ENCODE measurements around the gene FAM120A.
A peak's percentile ranks its signal among the peaks of the same experiment; 100 is the strongest.

The FAM120A gene

GRCh38 chr9:93562157-93562556 is 110.7 kb downstream of the FAM120A start:
- H3K4me3 ChIP-seq (ENCODE audit: low read depth in 1 of 2, low read length in 2 of 2) = no peak overlapping the region
- no peak overlapping the region for H3K27ac ChIP-seq (ENCODE audit: low read depth, low read length)
- no peaks in the 10 kb centered on the region for H3K9me3 ChIP-seq (ENCODE audit: control insufficient read depth in 1 of 2, low read length in 2 of 2)
- peaks cover 2 to 5% of the 10 kb centered on the region in 2 donors for H3K4me1 ChIP-seq (ENCODE audit: control insufficient read depth in 1 of 2, insufficient read depth in 2 of 2, low read length in 2 of 2)
- H3K27me3 ChIP-seq (ENCODE audit: control insufficient read depth in 1 of 2, insufficient read depth in 2 of 2, low read length in 2 of 2) = no peaks in the 10 kb centered on the region
- H3K9ac ChIP-seq (ENCODE audit: low read depth in 1 of 2, low read length in 2 of 2) = no peak overlapping the region
- H3K36me3 ChIP-seq (ENCODE audit: control insufficient read depth in 1 of 2, insufficient read depth in 2 of 2, low read length in 2 of 2) = peaks cover 37 to 71% of the 10 kb centered on the region in 2 donors

GRCh38 chr9:93565089-93565488 is 113.6 kb downstream of the FAM120A start:
- Histone ChIP-seq H3K4me1 (ENCODE audit: control insufficient read depth in 1 of 2, insufficient read depth in 2 of 2, low read length in 2 of 2) (peaks cover 8 to 19% of the 10 kb centered on the region in 2 donors), H3K27ac (ENCODE audit: low read depth, low read length) (no peak overlapping the region), H3K9me3 (ENCODE audit: control insufficient read depth in 1 of 2, low read length in 2 of 2) (no peaks in the 10 kb centered on the region), H3K27me3 (ENCODE audit: control insufficient read depth in 1 of 2, insufficient read depth in 2 of 2, low read length in 2 of 2) (no peaks in the 10 kb centered on the region), H3K4me3 (ENCODE audit: low read depth in 1 of 2, low read length in 2 of 2) (no peak overlapping the region), H3K36me3 (ENCODE audit: control insufficient read depth in 1 of 2, insufficient read depth in 2 of 2, low read length in 2 of 2) (peaks cover 21 to 43% of the 10 kb centered on the region in 2 donors), H3K9ac (ENCODE audit: low read depth in 1 of 2, low read length in 2 of 2) (no peak overlapping the region)

GRCh38 chr9:93566408-93567270 is 115.2 kb downstream of the FAM120A start:
- peaks cover 0 to 3% of the 10 kb centered on the region in 2 donors for H3K9me3 ChIP-seq (ENCODE audit: control insufficient read depth in 1 of 2, low read length in 2 of 2)

GRCh38 chr9:93567271-93567959 is 115.9 kb downstream of the FAM120A start:
- H3K36me3 ChIP-seq (ENCODE audit: control insufficient read depth in 1 of 2, insufficient read depth in 2 of 2, low read length in 2 of 2) = peaks cover 14 to 25% of the 10 kb centered on the region in 2 donors
- no peaks in the 10 kb centered on the region for H3K27me3 ChIP-seq (ENCODE audit: control insufficient read depth in 1 of 2, insufficient read depth in 2 of 2, low read length in 2 of 2)
- peak overlapping the region; percentile 82 for H3K27ac ChIP-seq (ENCODE audit: low read depth, low read length)
- peaks cover 0 to 3% of the 10 kb centered on the region in 2 donors for H3K9me3 ChIP-seq (ENCODE audit: control insufficient read depth in 1 of 2, low read length in 2 of 2)
- H3K4me1 ChIP-seq (ENCODE audit: control insufficient read depth in 1 of 2, insufficient read depth in 2 of 2, low read length in 2 of 2) = peaks cover 8 to 19% of the 10 kb centered on the region in 2 donors
- H3K9ac ChIP-seq (ENCODE audit: low read depth in 1 of 2, low read length in 2 of 2) = peak overlapping the region; percentile 71 to 95
- peak overlapping the region; percentile 78 to 81 for H3K4me3 ChIP-seq (ENCODE audit: low read depth in 1 of 2, low read length in 2 of 2)

More at GRCh38 chr9:93566408-93567270, 115.2 kb downstream of the FAM120A start:
- H3K9ac ChIP-seq (ENCODE audit: low read depth in 1 of 2, low read length in 2 of 2) = peak overlapping the region; percentile 71 to 95
- peaks cover 8 to 19% of the 10 kb centered on the region in 2 donors for H3K4me1 ChIP-seq (ENCODE audit: control insufficient read depth in 1 of 2, insufficient read depth in 2 of 2, low read length in 2 of 2)
- no peaks in the 10 kb centered on the region for H3K27me3 ChIP-seq (ENCODE audit: control insufficient read depth in 1 of 2, insufficient read depth in 2 of 2, low read length in 2 of 2)
- peak overlapping the region; percentile 78 to 81 for H3K4me3 ChIP-seq (ENCODE audit: low read depth in 1 of 2, low read length in 2 of 2)
- H3K36me3 ChIP-seq (ENCODE audit: control insufficient read depth in 1 of 2, insufficient read depth in 2 of 2, low read length in 2 of 2) = peaks cover 21 to 33% of the 10 kb centered on the region in 2 donors
- peak overlapping the region; percentile 82 for H3K27ac ChIP-seq (ENCODE audit: low read depth, low read length)

DNA sequence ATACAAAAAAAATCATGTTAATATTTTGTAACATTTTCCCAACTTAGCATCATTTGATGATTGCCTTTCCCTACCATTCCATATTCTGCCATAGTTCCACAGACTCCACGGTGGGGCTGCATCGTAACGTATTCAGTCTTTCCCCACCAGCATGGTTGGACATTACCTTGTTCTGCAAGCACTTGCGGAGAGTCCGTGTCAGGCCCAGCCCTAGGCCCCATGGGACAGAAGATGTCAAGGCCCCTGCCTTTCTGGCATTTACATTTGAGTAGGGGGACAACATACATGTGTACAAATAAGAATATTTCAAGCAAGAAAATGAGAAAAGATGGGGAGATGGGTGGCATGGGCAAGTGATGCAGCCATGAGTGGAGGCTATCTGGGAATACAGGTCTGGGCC is 116.7 kb downstream of the FAM120A start:
- H3K4me1 ChIP-seq (ENCODE audit: control insufficient read depth in 1 of 2, insufficient read depth in 2 of 2, low read length in 2 of 2) = peaks cover 8 to 19% of the 10 kb centered on the region in 2 donors
- no peak overlapping the region for H3K27ac ChIP-seq (ENCODE audit: low read depth, low read length)
- H3K36me3 ChIP-seq (ENCODE audit: control insufficient read depth in 1 of 2, insufficient read depth in 2 of 2, low read length in 2 of 2) = peaks cover 9 to 18% of the 10 kb centered on the region in 2 donors
- H3K9ac ChIP-seq (ENCODE audit: low read depth in 1 of 2, low read length in 2 of 2) = no peak overlapping the region
- no peak overlapping the region for H3K4me3 ChIP-seq (ENCODE audit: low read depth in 1 of 2, low read length in 2 of 2)
- H3K9me3 ChIP-seq (ENCODE audit: control insufficient read depth in 1 of 2, low read length in 2 of 2) = peaks cover 0 to 3% of the 10 kb centered on the region in 2 donors
- no peaks in the 10 kb centered on the region for H3K27me3 ChIP-seq (ENCODE audit: control insufficient read depth in 1 of 2, insufficient read depth in 2 of 2, low read length in 2 of 2)

DNA sequence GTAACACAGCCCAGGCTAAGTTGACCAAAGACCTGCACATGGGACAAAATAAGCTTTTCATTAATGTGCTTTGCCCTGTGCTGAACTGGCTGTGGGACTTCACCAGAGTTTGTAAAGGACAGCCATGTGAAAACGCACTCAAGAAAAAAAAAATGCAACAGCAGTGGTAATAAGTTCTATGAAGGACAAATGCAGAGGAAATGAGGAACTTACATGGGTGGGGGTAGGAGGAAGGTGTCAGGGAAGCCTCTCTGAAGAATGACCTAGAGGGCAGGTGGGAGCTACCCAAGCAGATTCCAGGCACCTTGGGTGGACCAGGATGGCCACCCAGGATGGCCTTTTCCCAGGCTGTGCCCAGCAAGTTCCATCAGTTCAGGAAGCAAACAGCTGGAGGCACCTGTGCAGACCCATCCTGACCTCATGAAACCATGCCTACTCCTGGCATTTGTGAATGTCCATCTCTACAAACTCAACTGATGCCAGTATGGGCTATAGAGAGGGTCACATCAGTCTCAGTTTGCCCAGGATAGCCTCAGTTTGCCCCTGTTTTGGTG is 118.2 kb downstream of the FAM120A start:
- no peak overlapping the region for H3K27ac ChIP-seq (ENCODE audit: low read depth, low read length)
- H3K27me3 ChIP-seq (ENCODE audit: control insufficient read depth in 1 of 2, insufficient read depth in 2 of 2, low read length in 2 of 2) = no peaks in the 10 kb centered on the region
- peaks cover 0 to 3% of the 10 kb centered on the region in 2 donors for H3K9me3 ChIP-seq (ENCODE audit: control insufficient read depth in 1 of 2, low read length in 2 of 2)
- H3K36me3 ChIP-seq (ENCODE audit: control insufficient read depth in 1 of 2, insufficient read depth in 2 of 2, low read length in 2 of 2) = peaks cover 0 to 6% of the 10 kb centered on the region in 2 donors
- peaks cover 8 to 19% of the 10 kb centered on the region in 2 donors for H3K4me1 ChIP-seq (ENCODE audit: control insufficient read depth in 1 of 2, insufficient read depth in 2 of 2, low read length in 2 of 2)
- no peak overlapping the region for H3K9ac ChIP-seq (ENCODE audit: low read depth in 1 of 2, low read length in 2 of 2)
- no peak overlapping the region for H3K4me3 ChIP-seq (ENCODE audit: low read depth in 1 of 2, low read length in 2 of 2)

DNA sequence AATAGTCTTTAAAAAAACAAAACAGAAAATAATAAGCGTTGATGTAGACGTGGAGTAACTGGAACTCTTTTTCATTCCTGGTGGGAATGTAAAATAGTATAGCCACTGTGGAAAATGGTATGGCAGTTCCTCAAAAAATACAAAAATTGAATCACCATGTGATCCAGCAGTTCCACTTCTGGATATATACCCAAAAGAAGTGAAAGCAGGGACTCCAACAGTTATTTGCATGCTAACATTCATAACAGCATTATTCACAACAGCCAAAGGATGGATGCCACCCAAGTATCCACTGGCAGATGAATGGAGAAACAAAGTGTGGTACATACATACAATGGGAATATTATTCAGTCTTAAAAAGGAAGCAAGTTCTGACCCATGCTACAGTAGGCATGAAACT is 120.7 kb downstream of the FAM120A start:
- Histone ChIP-seq H3K36me3 (ENCODE audit: control insufficient read depth in 1 of 2, insufficient read depth in 2 of 2, low read length in 2 of 2) (no peaks in the 10 kb centered on the region), H3K9ac (ENCODE audit: low read depth in 1 of 2, low read length in 2 of 2) (no peak overlapping the region), H3K27me3 (ENCODE audit: control insufficient read depth in 1 of 2, insufficient read depth in 2 of 2, low read length in 2 of 2) (no peaks in the 10 kb centered on the region), H3K4me3 (ENCODE audit: low read depth in 1 of 2, low read length in 2 of 2) (no peak overlapping the region), H3K4me1 (ENCODE audit: control insufficient read depth in 1 of 2, insufficient read depth in 2 of 2, low read length in 2 of 2) (peaks cover 12 to 22% of the 10 kb centered on the region in 2 donors), H3K27ac (ENCODE audit: low read depth, low read length) (no peak overlapping the region), H3K9me3 (ENCODE audit: control insufficient read depth in 1 of 2, low read length in 2 of 2) (peaks cover 0 to 3% of the 10 kb centered on the region in 2 donors)

DNA sequence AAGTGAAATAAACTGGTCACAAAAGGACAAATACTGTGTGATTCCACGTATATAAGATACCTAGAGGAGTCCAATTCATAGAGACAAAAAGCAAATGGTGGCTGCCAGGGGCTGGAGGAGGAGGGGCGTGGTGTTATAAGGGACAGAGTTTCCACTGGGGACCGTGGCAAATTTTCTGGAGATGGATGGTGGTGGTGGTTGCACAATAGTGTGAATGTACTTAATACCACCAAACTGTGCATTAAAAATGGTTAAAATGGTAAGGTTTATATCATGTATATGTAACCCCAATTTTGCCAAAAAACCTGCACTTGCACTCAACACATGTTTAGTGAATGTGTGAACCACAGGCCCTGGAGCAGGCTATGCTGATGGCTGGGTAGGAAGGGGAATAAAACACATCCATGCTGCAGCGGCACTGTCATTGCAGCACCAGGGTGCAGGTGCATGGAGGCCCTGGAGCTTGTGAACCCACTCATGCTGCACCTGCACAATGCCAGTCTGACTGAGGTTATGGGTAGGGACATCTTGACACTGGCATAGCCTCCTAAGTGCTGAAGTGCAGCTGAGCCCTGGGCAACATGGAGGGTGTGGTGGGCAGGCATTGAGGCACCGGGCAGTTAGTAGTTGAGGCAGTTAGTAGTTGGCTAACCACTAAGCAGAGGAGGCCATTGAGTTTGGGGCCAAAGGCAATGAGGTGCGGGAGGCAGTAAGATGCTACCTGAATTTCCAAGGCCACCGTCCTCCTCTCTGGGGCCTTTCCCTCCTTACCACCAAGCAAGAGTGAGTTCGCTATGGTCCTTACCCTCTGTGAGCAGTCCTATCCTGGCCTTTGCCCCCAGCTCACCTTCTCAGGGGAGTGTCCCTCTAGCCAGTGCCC is 121.4 kb downstream of the FAM120A start:
- Histone ChIP-seq H3K4me3 (ENCODE audit: low read depth in 1 of 2, low read length in 2 of 2) (no peak overlapping the region), H3K36me3 (ENCODE audit: control insufficient read depth in 1 of 2, insufficient read depth in 2 of 2, low read length in 2 of 2) (no peaks in the 10 kb centered on the region), H3K9me3 (ENCODE audit: control insufficient read depth in 1 of 2, low read length in 2 of 2) (peaks cover 0 to 3% of the 10 kb centered on the region in 2 donors), H3K4me1 (ENCODE audit: control insufficient read depth in 1 of 2, insufficient read depth in 2 of 2, low read length in 2 of 2) (peaks cover 11 to 21% of the 10 kb centered on the region in 2 donors), H3K9ac (ENCODE audit: low read depth in 1 of 2, low read length in 2 of 2) (no peak overlapping the region), H3K27ac (ENCODE audit: low read depth, low read length) (no peak overlapping the region), H3K27me3 (ENCODE audit: control insufficient read depth in 1 of 2, insufficient read depth in 2 of 2, low read length in 2 of 2) (no peaks in the 10 kb centered on the region)

DNA sequence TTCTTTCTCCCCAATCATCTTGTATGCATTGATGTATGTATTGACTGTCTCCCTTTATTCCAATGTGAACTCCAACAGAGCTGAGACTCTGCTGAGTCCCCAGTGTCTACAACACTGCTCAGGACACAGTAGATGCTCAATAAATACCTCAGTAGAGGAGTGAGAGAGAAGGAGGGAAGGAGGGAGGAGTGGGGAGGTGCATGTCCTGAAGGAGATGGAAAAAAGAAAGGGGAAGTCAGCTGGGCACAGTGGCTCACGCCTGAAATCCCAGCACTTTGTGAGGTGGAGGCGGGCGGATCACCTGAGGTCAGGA is 122.0 kb downstream of the FAM120A start:
- Histone ChIP-seq H3K27ac (ENCODE audit: low read depth, low read length) (no peak overlapping the region), H3K9ac (ENCODE audit: low read depth in 1 of 2, low read length in 2 of 2) (no peak overlapping the region), H3K4me3 (ENCODE audit: low read depth in 1 of 2, low read length in 2 of 2) (no peak overlapping the region), H3K4me1 (ENCODE audit: control insufficient read depth in 1 of 2, insufficient read depth in 2 of 2, low read length in 2 of 2) (peaks cover 15 to 27% of the 10 kb centered on the region in 2 donors), H3K27me3 (ENCODE audit: control insufficient read depth in 1 of 2, insufficient read depth in 2 of 2, low read length in 2 of 2) (no peaks in the 10 kb centered on the region), H3K9me3 (ENCODE audit: control insufficient read depth in 1 of 2, low read length in 2 of 2) (peaks cover 0 to 3% of the 10 kb centered on the region in 2 donors), H3K36me3 (ENCODE audit: control insufficient read depth in 1 of 2, insufficient read depth in 2 of 2, low read length in 2 of 2) (no peaks in the 10 kb centered on the region)

All from duodenal mucosa (tissue), 2 donors.